Activated CD4-positive, alpha-beta T cell treated with anti-CD3 and anti-CD28 coated beads for 4 hours (primary cell): Measurements from ENCODE around the gene COPRS.

Experiments
- DNase-seq, 2 donors: peaks; one replicate each; pipeline ENCODE4 v3.0.0-alpha.2; 2020

Gene COPRS

DNA sequence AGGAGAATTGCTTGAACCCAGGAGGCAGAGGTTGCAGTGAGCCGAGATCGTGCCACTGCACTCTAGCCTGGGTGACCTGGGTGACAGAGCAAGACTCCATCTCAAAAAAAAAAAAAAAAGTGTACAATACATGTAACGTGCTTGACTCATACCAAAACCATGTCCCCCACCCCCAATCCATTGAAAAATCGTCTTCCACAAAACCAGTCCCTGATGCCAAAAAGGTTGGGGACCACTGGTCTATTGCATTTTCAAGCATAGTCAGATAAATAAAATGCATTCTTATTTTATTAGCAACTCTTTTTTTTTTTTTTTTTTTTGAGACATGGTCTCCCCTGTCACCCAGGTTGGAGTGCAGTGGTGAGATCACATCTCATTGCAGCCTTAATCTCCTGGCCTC is 52.1 kb downstream of the COPRS start:
- DNase-seq, result no peak

DNA sequence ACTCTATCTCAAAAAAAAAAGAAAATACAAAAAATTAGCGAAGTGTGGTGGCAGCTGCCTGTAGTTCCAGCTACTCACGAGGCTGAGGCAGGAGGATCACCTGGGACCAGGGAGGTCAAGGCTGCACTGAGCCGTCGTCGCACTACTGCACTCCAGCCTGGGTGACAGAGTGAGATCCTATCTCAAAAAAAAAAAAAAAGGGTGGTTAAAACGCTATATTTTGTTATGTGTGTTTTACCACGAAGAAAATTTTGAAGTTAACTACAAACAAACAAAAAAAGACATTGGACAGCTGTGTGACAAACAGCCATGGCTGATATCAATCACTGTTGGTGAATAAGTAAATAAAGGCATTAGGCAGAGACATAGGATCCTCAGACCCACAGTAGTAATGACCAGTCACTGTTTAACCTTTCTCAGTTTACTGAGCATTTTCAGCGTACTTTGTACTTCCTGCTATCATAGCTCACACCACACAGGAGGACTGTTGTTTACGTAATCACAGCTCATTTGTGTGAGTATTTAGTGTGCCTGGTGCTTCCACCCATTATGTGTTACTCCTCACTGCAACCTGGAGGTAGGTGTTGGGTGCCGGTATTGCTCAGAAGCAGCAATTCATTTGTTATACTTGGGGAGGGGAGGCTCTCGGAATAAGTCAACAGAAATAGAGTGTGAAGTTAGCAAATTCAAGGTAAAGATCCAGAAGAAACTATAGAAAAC is 55.4 kb downstream of the COPRS start:
- no peak for DNase-seq

DNA sequence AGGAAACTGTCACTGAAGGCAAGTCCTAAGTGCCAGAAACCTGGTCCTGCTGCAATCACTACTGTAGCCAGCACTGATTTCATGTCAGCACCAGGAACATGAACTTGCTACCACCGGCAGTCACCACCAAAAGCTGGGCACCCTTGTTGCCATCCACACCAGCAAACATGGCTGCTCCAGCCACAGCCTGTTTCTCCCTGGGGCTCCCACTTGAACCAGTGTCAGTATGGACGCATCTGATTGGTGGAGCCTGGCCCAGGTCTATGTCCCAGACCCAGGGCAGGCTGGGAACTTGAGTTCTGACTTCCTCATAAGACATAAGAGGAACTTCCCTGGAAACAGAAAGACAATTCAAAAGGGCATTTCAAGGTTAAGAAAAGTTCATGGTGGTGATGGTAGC is 56.5 kb downstream of the COPRS start:
- no peak for DNase-seq
